CD4-positive, alpha-beta T cell treated with Interleukin-17A for 4 hours (primary cell): ENCODE data around the gene EDIL3.
"Not testable (repeated sequence)": the region's sequence is repeated elsewhere in the genome, so short reads cannot be mapped to it uniquely, and the experiment has no call there.

Experiments
- DNase-seq: peaks from one replicate; pipeline ENCODE4 v3.0.0-alpha.2; 2020; ENCODE audit warnings: mixed read lengths

Gene EDIL3

DNA sequence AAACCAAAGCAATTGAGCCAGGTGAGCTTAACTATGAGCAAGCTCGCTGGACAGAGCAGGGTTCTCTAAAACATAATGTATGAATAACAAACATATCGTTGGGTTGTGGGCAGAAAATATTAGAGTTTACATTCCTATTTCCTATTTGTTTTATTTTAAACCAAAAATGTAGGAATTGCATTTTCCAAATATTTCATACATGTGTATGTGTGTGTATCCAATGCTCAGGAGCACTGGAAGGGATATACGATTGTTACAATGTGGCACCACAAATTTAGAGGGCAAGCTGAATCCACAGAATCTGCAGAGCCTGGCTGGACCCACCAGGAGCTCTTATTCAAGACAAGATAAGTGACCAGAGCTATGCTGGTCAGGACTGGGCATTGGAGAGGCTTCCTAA is 338.7 kb downstream of the EDIL3 start:
- DNase-seq, result no peak

DNA sequence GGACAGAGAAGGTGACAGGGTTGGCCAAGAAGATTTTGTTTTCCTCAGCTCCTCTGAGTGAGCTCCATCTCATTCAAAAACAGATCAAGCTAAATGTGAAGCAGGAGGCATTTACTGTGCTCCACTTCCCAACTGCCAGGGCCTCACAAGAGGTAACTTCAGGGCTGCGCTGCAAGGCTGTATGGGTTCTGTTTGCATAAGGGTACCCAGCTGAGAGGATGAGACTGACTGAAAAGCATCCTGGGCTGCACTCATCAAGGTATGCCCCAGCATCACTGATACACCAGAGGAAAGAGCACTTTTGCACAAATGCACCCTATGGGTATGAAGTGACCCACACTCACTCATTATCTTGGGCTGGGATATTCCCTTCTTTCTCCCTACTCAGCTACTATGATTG is 347.8 kb downstream of the EDIL3 start:
- no peak for DNase-seq

GRCh38 chr5:84032324-84032723 is 352.4 kb downstream of the EDIL3 start:
- no peak for DNase-seq

GRCh38 chr5:84028093-84028492 is 356.6 kb downstream of the EDIL3 start:
- no peak for DNase-seq

GRCh38 chr5:84018521-84018920 is 366.2 kb downstream of the EDIL3 start:
- DNase-seq, result not testable (repeated sequence)

GRCh38 chr5:84017523-84018172 is 367.0 kb downstream of the EDIL3 start:
- DNase-seq, result no peak

DNA sequence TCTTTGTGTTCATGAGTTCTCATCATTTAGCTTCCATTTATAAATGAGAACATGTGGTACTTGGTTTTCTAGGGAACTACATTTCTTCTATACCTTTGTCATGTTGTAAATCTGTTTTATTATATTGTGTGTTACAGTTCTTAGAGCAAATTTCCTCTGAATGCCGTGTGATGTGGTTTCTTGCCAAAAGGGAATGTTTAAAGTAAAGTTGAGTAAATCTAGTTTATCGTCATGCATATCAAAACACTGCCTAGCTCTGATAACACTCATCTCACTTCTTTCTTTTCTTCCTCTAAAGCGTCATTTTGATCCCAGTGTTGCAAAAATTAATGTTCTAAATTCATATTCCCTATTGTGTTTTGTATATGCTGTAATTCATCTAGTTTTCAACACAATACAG is 368.6 kb downstream of the EDIL3 start:
- DNase-seq, result no peak

DNA sequence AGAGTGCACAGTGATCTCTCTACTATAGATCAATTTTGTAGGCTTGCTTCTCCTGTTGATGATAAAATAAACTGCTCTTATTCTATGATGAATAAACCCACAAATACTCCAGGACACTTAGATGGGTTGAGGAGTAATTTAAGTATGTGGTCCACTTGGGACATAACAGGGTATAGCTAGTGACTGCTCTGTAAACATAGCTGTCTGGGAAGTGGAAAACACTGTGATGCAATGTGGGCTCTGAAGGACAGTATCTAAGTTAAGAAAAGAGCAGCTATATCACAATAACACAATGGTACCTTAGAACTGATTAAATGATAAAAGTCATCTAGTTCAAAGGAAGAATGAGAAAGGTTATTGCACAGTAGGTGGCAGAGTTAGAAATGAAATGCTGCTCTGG is 369.7 kb downstream of the EDIL3 start:
- no peak for DNase-seq

DNA sequence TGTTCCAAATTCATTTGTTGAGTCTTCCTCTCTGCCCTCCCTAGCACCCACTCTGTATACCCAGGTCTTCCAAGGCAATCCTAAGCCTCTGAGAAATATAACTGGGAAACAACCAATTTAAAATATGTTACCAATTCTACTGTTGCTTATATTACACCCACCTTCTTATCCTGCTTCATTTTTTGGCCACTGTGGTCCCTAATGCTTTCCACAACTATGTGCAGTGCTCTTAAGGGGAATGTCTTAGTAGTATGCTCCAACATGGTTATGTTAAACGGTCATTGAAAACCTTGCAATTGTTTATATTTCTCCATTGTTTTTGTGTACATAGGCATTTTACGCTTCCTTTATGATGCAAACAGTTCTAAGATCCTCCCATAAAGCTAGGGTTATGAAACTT is 390.9 kb downstream of the EDIL3 start:
- no peak for DNase-seq

- no peak for DNase-seq
Observed at GRCh38 chr5:83991566-83992224, 393.0 kb downstream of the EDIL3 start.

DNA sequence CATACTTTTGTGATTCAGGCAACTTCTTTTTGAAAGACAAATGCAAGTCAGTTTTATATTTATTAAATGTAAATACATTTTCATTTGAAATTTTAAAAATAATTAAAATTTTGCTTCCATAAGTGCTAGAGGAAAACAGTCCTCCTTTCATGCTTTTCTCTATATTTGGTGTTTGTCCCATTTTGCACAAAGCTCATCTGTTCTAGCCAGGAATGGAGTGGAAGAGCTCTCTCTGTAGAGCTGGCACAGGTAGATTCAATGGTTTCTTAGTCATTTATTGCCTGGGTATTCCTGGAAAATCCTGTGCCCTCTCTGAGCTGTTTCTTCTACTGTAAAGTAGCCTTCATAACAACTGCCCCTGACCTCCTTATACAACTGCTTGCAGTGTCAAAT is 396.4 kb downstream of the EDIL3 start:
- DNase-seq, result no peak

DNA sequence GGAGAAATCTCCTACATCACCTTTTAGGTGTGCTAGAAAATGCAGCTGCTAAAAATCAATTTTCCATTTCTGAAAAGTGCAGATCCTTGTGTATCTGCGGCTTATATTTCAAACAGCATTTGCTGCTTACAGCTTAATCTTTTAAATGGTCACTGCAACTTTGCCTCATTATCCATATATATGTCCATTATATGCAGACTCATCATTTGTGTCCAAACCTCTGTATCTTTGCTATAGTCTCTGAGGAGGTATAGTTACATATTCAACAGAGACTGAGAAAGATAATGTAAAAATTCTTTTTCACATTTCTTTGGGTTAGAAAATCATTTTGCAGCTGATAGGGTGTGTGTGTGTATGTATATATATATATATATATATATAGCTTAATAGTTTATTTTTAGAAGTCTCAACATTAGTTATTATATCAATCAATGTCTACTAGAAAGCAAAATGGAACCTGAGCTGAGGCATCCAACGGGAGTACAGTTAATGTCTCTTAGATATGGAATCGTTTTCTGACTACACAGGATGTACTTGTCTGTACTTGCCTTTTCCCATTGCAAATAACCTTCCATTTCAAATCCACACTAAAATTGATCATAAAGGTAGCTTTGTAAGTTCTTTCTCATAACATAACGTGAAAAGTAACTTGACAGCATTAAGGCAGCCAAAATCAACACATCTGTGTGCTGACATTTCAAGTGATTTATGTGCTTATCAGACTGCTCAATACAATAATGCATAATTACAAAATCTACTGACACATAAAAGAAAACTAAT is 397.0 kb downstream of the EDIL3 start:
- DNase-seq, result no peak

GRCh38 chr5:83983852-83984251 is 400.8 kb downstream of the EDIL3 start:
- no peak for DNase-seq

DNA sequence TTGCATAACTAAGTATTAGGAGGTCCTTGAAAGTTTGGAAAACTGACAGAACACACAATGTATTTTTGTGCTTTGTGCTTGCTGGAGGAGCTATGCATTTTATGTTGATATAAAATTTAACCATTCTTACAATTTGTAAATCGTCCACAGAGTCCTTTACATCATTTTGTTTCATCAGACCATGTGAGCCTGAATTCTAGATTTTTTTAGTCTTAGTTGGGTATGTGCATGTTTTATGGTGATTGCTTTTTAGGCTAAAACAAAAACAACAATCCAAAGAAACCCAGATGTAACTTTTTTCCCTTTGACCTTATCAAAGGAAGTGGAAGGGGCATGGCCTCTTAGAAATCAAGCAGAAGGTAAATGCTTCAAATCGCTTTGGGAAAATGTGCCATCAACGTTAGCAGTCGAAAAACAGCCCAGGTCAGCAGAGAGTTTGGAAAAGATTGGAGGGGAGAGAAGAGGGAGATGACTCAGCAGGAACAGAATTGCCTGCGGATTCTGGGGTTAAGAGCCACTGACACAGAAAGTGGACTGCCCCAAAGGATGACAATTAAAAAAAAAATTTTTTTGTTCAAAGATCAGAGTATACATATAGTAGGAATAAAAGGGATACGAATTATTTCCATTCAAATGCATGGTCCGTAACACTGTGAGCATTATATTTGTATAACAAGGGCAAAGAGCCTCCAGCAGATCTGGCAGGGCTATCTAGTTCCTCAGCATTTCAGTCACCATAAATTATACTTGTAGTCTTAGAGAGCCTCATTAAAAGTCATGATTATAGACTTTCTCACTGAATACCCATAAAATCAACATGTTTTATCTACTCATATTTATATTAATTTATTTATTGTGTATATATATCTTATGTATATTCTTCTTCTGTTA is 410.5 kb downstream of the EDIL3 start:
- DNase-seq, result no peak

- DNase-seq, result no peak
Observed at GRCh38 chr5:83972909-83973308, 411.8 kb downstream of the EDIL3 start.

- no peak for DNase-seq
Observed at GRCh38 chr5:83972236-83972635, 412.4 kb downstream of the EDIL3 start.

DNA sequence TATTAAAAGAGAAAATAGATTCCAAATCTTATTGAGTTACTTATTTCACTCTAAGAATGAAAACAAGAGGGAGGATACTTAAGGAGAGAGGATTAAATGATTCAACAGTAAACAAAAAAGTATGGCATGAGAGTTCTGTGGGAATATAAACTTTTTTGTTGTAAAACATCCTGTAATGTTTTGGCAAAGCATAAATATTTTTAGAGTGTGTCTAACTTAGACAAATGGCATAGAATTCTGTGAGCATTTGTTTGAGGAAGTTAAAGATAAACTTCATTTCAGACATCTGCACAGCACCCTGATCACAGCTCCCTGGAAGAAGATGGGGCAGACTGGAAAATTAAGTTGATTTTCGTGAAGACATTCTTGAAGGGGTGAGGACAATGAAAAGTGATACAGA is 417.3 kb downstream of the EDIL3 start:
- no peak for DNase-seq

GRCh38 chr5:83965441-83965840 is 419.2 kb downstream of the EDIL3 start:
- no peak for DNase-seq

- DNase-seq, result no peak
Observed at GRCh38 chr5:83964271-83964670, 420.4 kb downstream of the EDIL3 start.

- no peak for DNase-seq
Observed at GRCh38 chr5:83957188-83957587, 427.5 kb downstream of the EDIL3 start.

DNA sequence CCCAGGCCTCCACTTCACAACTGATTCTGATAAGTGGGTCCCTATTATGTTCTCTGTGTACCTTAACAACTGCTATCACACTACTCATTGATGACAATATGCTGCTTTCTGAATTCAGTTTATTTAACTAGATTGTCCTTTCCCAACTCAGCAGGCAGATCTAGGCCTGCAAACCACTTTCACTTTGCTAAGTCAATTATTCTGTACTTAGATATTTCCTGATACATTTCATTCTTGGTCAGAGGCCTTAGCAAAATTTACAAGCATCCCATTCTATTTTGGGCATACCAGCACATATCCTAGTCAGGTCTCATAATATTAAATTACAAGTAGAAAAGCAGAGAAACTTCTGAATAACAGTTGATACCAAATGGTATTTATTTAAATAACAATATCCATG is 428.3 kb downstream of the EDIL3 start:
- no peak for DNase-seq

DNA sequence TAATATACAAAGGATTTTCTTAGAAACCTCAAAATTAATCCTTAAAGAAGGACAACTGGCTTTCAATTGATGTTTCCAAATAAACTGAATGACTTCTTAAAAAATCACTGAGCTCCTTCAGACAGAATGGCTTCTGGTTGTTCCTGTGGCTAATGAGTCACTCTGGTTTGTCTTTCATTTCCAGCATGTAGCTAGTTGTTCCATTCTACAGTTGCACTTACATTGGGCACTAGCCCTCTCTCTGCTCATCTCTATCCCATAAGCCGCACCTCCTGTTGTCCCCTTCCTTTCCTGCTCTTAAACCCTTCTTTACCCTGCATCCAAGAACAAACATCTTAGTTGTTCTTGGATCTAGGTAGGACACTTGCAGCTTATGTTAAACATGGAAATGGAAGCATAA is 428.8 kb downstream of the EDIL3 start:
- no peak for DNase-seq

DNA sequence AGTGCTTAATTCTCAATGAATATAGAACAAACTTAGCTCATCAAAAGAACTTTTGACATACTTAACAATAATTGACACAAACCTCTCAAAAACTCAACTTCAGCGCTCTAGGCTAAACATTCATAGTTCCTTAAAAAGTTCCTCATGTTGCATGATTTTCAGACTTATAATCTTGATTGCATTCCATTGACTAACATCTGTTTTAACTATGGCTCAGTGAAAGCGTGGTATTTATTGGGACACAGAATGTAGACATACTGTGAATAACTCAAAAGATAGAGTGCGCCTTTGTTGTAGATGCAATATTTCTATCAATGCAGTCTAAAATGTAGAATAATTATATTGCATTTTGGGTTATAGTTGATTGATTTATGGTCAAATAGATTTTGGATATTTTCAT is 436.9 kb downstream of the EDIL3 start:
- no peak for DNase-seq
